ENCODE results near the gene HSPBP1. TPM values are rescaled to one million over a fixed set of nuclear protein-coding genes. Genes with fewer than 3 reads are reported as not detected.

Gene HSPBP1
- total RNA-seq, 1 experiment from 2014 or later: 63.0 TPM

- TF ChIP-seq REST (IDR thresholded peaks at IDR 0.05; ENCODE audit: low read depth): no peak
Observed at GRCh38 chr19:55320844-55321419, 41.0 kb upstream of the HSPBP1 start (continued).

GRCh38 chr19:55319785-55320184, 39.9 kb upstream of the HSPBP1 start:
- H3K9me2 ChIP-seq (ENCODE audit: insufficient read depth): no peaks in the 10 kb centered on the region
- no peak overlapping the region for H3K4me2 ChIP-seq (ENCODE audit: low read length)
- BruUV-seq (replicated peaks): no TSS peak
- H3K9me3 ChIP-seq (ENCODE audit: control insufficient read depth in 1 of 2, insufficient read depth in 1 of 2, low read depth in 1 of 2, low read length in 2 of 2): no peaks in the 10 kb centered on the region
- H3K27ac ChIP-seq (ENCODE audit: low read depth, low read length): no peak overlapping the region
- CTCF ChIA-PET: no interaction called here
- no peak overlapping the region for H2AFZ ChIP-seq (ENCODE audit: low read depth, low read length, poor library complexity, severe bottlenecking)
- no peaks in the 10 kb centered on the region for H3K79me2 ChIP-seq (ENCODE audit: insufficient read depth, low read length)
- POLR2A ChIA-PET: no interaction called here
- no peak overlapping the region for H3K4me3 ChIP-seq (replicated peaks in 1 of 2; ENCODE audit: low read depth in 1 of 2, low read length in 2 of 2)
- RAD21 ChIA-PET (ENCODE audit: low non-redundant PET in 1 of 2, low total read pairs in 2 of 2, uncharacterized antibody in 2 of 2, unreplicated experiment in 2 of 2): no interaction called here
- no peaks in the 10 kb centered on the region for H3K4me1 ChIP-seq (ENCODE audit: control insufficient read depth in 1 of 2, insufficient read depth in 2 of 2, low read length in 2 of 2)
- no peaks in the 10 kb centered on the region for H3K27me3 ChIP-seq (ENCODE audit: insufficient read depth, low read length)
- intact Hi-C loops (cut with micrococcal nuclease): no loop called here
- ATAC-seq: peak; percentile 77
- no peak overlapping the region for H3K9ac ChIP-seq (ENCODE audit: low read length)
- H4K20me1 ChIP-seq (ENCODE audit: insufficient read depth): no peaks in the 10 kb centered on the region
- DNase-seq (ENCODE audit: low read depth, low spot score): no peak
- H3K36me3 ChIP-seq (ENCODE audit: control insufficient read depth in 1 of 2, insufficient read depth in 2 of 2, low read length in 2 of 2): no peaks in the 10 kb centered on the region
- TF ChIP-seq SIN3A (IDR thresholded peaks at IDR 0.05; ENCODE audit: low read depth): no peak
- no peak for TF ChIP-seq SRF (IDR thresholded peaks at IDR 0.05; ENCODE audit: low read depth)
- TF ChIP-seq RAD21 (IDR thresholded peaks at IDR 0.05; ENCODE audit: low read depth): no peak
- TF ChIP-seq EZH2 (IDR thresholded peaks at IDR 0.05): no peak
- no peak for TF ChIP-seq REST (IDR thresholded peaks at IDR 0.05; ENCODE audit: low read depth)
- no peak for TF ChIP-seq CEBPB (IDR thresholded peaks at IDR 0.05; ENCODE audit: low read depth)
- TF ChIP-seq JUND (IDR thresholded peaks at IDR 0.05): no peak
- TF ChIP-seq ZFX (IDR thresholded peaks at IDR 0.05): no peak
- no peak for TF ChIP-seq POLR2A (IDR thresholded peaks at IDR 0.05; ENCODE audit: borderline replicate concordance, extremely low read depth, insufficient read depth, insufficient read length)
- no peak for TF ChIP-seq CBX3 (IDR thresholded peaks at IDR 0.05; ENCODE audit: low read depth)
- TF ChIP-seq YY1 (IDR thresholded peaks at IDR 0.05; ENCODE audit: extremely low read depth, insufficient replicate concordance, low read depth, low read length): no peak
- TF ChIP-seq FOSL1 (IDR thresholded peaks at IDR 0.05; ENCODE audit: low read depth): no peak
- no peak for TF ChIP-seq TCF7L2 (IDR thresholded peaks at IDR 0.05; ENCODE audit: borderline replicate concordance, extremely low read depth, insufficient read depth, insufficient read length)
- no peak for TF ChIP-seq ZBTB33 (IDR thresholded peaks at IDR 0.05; ENCODE audit: extremely low read depth, insufficient replicate concordance, low read length)
- TF ChIP-seq ZNF274 (IDR thresholded peaks at IDR 0.05; ENCODE audit: low read depth, low read length): no peak
- TF ChIP-seq EGR1 (IDR thresholded peaks at IDR 0.05; ENCODE audit: low read depth): no peak
